IPS-NIHi7 (cell line): ENCODE results near the gene ECE2.

Experiments used
- DNase-seq: peaks from one replicate; pipeline ENCODE4 v3.0.0; 2012; ENCODE audit warnings: mixed read lengths; ENCODE audit errors: extremely low spot score

Gene ECE2

DNA sequence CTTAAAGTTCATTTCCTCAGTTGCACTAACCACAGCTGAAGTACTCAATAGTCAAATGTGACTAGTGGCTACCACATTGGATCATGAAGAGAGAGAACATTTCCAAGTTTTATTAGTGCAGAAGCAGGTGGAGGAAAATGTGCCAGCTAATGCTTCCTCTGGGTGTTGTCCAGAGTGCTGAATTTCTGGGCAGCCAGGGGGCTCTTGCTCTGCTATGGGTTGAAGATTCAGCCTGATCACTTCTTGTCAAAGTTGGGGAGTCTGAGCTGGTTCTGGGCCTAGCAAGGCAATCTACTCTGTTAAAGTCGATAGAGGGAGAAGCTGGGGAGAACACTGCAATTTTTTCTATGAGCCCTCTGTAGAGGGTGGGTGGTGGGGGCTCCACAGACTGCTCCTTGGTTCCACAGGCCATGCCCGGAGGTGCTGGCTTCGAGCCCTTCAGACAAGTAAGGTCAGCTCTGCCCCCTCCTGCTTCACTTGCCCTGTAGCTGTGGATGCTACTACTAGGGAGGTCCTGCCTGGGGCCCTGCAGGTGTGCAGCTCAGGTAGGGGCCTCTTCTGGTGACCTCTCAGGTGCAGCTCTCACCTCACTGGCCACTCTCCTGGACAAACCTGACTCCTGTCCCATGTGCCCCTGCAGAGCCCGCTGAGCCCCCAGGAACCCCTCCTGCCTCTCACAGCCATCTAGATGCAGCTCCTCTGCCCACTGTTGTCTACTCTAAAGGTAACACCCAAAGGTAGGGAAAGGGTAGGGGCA is 35.3 kb upstream of the ECE2 start:
- peak; percentile 70 for DNase-seq

DNA sequence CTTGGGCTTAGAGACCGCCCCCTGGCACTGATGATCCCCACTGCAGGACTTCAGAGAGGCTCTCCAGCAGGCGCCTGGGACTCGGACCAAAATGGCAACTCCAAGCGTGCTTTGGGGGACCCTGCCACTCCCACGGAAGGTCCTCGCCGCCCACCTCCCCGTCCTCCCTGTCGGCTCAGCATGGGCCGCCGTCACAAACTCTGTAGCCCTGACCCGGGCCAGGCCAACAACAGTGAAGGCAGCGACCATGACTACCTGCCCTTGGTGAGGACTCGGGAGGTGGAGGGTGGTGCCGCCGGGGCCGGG is 34.7 kb upstream of the ECE2 start:
- no peak for DNase-seq

DNA sequence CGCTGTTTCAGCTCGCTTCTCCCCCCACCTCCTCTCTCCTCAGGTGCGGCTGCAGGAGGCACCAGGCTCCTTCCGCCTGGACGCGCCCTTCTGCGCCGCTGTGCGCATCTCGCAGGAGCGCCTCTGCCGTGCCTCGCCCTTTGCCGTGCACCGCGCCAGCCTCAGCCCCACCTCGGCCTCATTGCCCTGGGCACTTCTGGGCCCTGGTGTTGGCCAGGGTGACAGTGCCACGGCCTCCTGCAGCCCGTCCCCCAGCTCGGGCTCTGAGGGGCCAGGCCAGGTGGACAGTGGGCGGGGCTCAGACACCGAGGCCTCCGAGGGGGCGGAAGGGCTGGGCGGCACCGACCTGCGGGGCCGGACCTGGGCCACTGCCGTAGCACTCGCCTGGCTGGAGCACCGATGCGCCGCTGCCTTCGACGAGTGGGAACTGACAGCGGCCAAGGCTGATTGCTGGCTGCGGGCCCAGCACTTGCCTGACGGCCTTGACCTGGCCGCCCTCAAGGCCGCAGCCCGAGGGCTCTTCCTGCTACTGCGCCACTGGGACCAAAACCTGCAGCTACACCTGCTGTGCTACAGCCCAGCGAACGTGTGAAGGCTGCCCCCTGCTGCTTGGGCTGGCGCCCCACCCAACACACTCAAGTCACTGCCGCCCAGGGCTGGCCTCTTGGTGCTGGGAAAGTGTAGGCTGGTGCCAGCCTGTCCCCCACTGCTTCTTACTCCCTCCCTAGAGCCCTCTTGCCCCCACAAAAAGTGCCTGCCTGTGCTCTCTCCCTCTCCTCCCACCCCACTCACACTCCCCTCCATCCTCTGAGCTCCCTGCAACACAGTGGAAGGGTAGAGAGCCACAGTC is 34.1 kb upstream of the ECE2 start:
- DNase-seq: peak; percentile 61

DNA sequence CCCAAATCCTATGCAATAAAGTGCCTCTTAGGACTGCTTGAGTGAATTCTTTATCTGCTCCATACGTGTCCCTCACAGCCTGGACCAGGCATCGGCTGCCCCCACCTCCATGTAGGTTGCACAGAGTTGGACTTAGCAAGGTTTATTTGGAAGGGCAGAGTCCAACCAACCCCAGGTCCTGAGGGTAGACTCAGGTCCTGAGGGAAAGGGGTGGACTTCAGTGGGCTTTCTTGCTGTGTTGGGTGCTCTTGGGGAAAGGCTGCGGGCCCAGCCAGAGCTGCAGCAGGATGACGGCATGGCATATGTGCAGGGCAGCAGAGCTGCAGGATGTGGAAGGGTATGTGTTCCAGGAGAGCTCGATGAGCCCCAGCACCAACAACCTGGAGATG is 33.5 kb upstream of the ECE2 start:
- DNase-seq: no peak

DNA sequence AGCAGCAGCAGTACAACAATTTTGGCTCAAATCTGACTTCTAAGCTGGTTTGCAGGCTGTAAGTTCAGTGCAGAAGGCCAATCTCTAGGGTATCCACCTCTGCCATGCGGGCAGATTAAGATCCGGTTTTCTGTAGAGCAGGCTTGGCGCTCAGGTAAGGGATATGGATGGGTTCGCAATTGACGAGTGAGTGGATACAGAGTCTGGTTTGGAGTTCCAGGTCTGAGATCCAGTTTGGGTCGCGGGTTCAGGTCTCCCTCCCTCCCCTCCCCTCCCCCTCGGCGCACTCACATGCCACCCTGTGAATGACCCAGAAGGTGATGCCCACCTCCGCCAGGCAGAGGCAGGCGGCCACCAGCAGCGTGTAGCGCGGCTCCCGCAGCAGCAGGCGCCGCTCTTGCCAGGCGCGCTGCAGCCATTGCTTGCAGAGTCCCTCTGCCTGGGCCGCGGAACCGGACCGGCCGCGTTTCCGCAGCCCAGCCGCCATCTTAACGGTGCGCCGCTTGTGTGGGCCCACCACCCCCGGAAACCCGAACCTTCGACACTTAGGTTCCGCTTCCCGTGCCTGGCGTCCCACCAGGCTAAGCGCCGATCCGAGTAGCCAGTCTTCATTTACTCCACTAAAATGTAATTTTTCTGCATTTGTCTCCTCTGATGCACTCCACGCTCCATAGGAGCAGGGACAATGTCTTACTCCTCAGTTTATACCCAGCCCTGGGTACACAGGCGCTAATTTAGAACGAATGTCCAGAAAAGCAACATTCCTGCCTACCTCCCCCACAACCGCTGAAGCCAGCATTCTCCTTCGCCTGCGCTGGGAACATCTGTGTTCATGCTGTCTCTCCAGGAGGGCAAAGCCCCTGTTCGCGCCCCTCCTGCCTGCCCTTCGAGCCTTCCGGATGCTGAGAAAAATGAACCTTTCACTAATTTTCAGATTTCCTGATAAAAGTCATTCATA is 27.1 kb upstream of the ECE2 start, which contains the start of gene ALG3:
Gene ALG3, minus strand, starts transcription at position 509 of the 958 bp plus-strand sequence. Its CDS starts 22 bp downstream, at position 487.
- peak; percentile 85 for DNase-seq

DNA sequence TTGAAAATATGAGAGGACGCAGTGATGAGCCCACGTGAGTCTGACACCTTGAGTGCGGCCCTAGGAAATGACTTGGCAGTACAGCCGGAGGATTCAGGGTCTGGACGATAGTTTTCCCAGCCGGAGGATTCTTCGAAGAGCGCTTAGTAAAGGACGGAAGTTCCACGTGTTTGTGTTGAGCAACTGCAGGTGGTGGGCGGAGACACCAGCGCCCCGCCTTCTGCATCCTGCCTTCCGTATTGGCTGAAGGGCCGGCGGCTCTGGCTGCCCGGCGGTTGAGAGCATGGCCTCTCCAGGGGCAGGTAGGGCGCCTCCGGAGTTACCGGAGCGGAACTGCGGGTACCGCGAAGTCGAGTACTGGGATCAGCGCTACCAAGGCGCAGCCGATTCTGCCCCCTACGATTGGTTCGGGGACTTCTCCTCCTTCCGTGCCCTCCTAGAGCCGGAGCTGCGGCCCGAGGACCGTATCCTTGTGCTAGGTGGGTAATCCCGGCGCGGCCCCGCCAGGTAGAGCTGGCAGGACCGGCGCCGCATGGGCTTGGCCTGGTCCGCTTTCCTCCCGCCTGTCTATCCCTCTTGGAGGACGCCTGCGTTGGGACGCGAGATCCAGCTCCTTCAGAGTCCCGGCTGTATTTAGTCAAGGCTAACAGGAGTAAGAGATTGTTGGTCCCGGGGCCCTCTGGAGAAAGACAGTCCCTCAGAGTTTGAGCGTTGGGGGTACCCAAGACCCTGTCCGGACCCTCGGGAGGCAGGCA is 26.2 kb upstream of the ECE2 start, which contains the start of gene EEF1AKMT4:
Gene EEF1AKMT4, plus strand, starts transcription at position 261 of the 755 bp plus-strand sequence. Its CDS starts 23 bp downstream, at position 284.
- DNase-seq: peak; percentile 97

DNA sequence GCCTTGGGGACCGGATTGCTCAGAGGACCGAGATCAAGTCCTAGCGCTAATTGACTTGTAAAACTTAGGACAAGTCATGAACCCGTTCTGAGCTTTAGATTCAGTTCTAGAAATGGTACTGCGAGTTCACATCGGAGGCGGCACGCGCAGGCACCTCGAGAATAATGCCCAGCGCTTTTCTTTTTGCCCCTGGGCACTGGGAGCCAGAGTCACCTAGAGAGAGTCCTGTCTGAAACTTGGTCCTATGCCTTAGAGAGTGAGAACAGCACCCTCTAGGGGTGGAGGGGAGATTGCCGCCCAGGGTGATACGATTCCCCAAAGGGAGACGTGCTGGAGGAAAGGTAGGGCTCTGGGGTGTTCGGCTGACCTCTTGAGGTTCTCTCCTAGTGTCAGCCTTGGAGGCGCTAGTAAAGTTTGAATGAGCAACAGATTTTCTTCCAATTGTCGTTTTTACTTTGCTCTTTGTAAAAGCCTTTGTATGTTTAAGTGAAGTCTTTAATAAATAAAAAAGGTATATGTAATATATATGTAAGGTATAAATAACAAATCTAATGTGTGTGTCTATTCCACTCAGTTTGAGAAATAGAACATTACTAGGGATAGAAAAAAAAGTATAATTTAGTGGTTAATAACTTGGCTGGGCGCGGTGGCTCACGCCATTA is 25.5 kb upstream of the ECE2 start:
- DNase-seq: peak; percentile 88

DNA sequence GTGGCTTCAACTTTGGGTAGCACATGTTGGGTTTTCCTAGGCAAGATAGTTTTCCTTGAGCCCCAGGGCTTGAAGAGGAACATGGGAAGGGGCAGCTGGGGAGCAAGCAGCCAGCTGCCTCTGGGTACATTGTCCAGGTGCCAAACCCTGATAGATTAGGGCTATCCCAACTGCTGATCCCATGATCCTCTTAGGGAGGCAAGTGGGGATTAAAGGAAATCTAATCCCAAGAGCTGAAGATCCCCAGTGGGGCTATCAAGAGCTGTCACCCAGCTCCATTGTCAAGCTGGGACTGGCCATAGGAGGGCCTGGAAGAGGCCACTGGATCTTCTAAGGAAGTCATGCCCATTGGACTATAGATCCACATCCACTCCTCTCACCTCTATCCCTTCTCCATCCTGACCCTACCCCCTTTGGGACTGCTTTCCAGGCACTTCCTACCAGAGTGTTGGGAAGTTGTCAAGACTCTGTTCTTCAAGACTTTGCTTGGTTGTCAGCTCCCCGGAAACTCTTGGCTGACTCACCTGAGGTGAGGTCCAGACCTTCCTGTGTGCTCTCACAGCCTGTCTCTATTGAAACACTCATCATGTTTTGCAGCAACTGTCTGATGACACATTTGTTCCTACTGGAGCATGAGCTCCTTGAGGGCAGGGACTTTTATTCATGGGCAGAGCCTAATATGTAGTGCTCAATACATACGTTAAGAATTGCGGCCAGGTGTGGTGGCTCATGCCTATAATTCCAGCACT is 20.4 kb upstream of the ECE2 start:
- DNase-seq: no peak

DNA sequence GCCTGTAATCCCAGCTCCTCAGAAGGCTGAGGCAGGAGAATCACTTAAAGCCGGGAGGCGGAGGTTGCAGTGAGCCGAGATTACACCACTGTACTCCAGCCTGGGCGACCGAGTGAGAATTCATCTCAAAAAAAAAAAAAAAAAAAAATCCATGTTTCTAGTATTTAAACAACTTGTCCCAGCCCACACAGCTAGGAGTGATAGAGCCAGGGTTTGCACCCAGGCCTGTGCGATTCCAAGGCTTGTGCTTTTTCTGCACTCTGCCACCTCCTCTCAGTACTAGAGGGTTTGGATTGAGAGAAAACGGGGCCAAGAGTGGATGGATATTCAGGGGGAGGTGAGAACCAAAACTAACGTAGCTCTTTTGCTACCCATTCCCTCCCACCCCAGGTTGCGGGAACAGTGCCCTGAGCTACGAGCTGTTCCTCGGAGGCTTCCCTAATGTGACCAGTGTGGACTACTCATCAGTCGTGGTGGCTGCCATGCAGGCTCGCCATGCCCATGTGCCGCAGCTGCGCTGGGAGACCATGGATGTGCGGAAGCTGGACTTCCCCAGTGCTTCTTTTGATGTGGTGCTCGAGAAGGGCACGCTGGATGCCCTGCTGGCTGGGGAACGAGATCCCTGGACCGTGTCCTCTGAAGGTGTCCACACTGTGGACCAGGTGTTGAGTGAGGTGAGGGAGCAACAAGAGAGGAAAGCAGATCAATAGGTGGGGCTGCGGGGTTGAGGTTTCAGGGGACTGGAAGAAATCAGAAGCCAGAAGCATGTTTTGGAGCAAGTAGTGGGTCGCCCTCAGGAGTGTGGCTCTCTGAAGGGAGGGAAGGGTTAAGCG is 18.5 kb upstream of the ECE2 start:
- DNase-seq: no peak

DNA sequence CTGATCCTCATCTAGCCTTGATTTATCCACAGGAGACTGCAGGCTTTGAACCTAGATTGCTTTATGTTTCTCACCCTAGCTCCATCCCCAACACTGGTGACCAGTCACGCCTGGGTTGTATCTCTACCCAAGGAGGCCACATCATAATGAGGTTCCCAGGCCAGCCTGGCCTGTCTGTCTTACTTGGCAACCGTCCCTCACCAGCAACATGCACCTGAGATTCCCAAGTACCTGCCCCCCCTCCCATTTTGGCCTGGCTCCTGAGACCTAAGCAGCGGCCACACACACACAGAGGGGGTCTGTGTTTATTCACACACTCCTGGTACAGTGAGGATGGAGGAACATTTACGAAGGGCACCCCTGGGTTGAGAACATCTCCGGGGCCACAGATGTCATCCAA is 16.9 kb upstream of the ECE2 start:
- DNase-seq: no peak

DNA sequence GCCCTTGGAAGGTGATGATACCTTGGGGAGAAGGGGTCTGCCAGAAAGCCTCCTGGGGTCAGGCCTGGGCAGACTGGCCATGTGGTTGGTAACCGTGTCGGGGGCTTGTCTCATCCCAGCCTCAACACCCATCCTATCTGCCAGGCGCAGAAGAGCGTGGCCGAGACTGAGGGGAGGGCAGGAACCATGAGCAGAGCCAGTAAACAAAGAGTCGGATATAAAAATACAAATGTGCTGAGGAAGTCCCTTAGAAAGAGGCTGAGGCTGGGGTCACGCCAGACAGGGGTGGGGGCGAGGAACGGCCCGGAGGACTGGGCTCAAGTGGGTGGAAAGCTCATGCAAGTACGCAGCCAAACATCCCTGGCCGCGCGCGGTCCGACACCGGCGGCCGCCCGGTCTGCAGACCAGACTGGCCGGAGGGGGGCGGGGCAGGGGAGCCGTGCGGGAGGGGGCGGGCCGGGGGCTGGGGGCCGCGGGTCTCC is 16.4 kb upstream of the ECE2 start:
- no peak for DNase-seq

DNA sequence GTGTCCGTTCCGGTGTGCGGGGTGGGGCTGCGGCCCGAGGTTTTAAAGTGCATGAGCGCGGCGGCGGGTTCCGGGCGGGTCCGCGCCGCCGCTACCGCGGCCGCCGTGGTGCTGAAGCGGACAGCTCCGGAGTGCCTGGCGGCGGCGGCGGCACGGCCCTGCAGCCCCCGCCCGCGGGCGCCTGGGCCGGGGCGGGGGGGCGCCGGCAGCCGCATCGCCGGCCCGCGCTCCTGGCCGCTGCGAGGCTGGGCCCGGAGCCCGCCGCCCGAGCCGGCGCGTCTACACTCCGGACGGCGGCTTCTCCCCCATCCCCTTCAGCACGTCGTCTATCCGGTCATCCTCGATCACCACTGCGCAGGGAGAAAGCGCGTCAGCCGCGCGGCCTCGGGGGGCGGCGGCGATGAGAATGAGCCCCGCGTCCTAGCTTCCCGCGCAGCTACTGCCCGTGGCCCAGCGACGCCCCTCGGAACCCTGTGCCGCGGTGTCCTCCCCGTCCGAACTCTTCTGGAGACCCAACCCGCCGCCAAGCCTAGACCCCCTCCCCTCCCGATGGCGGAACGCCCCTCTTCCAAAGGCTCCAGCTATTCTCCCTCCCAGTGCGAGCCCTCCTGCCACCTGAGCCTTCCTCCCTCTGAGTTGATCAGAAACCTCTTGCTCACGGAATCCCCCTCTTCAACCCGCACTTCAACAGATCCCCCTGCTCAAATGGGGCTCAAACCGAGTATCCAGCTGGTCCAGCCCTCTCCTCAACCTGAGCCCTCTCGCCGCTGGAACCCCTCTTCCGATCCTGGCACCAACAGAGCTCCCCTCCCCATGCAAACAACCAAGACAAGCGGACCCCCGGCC is 15.7 kb upstream of the ECE2 start:
- peak; percentile 77 for DNase-seq

DNA sequence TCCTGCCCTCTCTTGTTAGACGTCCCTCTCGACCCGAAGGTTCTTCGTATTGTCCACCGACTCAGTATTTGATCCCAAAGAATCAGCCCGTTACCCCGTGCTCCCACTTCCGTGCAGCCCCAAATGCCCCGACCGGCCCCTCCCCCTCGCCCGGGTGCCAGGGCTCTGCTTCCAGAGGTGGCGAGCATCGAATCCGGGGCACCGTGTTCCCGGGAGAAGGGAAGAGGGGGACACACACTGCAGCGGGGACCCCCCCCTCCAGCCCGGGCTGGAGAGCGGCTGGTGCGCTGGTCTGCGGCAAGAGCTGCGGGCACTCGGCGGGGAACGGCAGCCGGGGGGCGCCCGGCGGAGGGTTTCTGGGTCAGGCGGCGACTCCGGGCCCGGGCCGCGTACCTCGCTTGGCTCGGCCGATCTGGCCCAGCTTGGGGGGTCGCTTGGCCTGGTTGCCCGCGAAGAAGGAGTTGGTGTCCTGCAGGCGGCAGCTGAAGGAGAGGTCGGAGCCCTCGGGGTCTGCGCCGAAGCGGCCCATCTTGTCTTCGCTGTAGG is 15.0 kb upstream of the ECE2 start:
- DNase-seq: no peak

DNA sequence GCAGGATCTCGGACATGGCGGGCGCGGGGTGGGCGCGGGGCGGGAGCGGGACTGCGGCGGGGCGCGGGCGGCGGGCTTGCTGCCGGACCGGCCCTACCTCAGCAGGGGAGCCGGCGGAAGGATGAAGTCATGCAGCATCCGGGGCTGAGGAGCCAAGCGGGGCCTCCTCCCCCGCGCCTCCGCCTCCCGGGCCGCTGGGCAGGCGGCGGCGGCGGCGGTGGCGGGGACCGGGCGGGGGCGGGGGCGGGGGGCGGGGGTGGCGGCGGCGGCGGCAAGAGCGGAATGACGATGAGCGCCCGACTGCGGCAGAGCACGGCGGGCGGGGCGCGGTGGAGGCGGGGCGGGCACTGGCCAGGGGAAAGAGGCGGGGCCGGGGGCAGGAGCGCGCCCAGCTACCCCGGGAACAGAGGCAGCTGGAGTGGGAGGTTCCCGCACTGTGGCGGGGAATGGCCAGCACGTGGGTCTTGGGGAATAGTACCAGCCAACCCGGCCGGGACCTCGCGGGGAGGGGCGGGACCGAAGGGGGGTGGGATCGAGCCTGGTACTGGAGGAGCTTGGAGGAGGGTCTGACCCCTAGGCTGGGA is 14.5 kb upstream of the ECE2 start, which contains the start of gene CAMK2N2:
Gene CAMK2N2, minus strand, starts transcription at position 284 of the 584 bp plus-strand sequence. Its CDS starts 268 bp downstream, at position 16.
- DNase-seq: peak; percentile 84

DNA sequence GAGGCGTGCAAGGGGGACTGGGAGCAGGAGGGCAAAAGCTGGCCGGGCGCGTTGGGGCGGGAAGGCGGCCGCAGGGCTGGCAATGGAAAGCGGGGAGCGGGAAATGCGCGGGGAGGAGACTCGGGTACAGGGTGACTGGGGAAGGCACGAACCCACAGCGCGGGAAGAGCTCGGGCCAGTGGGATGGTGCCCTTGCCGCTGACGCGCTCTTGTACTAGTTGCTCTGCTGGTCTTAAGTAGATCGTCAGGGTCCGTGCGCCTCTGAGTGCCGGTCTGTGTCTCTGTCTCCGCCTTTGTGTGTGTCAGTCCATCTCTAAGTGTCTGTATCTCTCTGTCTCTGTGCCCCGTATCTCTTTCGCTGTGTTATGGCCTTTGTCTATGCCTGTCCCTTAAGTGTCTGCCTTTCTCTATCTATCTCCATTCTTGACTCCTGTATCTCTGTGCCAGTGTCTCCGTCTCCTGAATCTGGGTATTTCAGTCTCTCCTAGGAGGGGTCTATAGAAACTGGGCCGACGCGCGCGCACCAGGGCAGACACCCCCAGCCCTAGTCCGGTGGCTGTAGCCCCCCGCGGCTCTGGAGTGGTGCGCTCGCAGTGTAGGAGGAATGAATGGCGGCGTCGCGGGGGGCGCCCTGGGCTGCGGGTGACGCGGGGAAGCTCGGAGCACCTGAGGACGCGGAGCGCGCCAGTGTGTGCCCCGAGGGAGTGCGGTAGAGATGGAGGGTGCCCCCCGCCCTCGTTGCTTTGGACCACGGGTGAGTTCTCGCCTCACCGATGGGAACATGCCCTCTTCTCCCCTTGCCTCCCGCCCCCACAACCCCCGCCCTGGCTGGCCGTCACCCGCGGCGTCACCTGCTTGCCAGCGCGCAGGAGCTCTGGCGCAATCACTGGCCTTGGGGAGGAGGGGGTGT is 13.7 kb upstream of the ECE2 start:
- DNase-seq: peak; percentile 48

DNA sequence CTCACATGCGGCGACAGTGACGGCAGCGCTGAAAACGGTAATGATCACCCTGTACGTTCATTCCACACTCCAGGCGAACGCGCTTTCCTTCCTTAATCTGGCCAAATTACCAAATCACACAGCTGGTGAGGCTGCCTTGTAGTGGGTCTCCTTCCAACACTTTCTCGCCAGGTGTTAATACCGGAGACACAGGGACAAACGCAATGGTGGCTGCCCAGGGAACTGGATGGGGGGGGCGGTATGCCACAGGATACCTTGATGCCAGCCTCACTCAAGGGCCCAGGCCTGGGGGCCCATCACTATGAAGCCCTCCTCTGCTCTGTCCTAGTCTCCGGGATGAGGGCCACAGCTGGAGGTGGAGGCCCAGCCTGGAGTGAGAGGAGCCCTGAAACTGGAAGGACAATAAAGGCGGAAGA is 13.1 kb upstream of the ECE2 start:
- DNase-seq: no peak
